GM19468 (cell line): Measurements from ENCODE around the gene HIPK4.

Experiments used
- ATAC-seq: cut with Tn5 transposase; IDR thresholded peaks from one replicate; pipeline ENCODE4 v1.9.1; 2021; ENCODE audit warnings: mild to moderate bottlenecking, moderate library complexity, moderate number of reproducible peaks; ENCODE audit not compliant: unreplicated experiment; ENCODE audit errors: extremely low read depth

The HIPK4 gene

GRCh38 chr19:40369797-40370196 lies 20.2 kb downstream of the HIPK4 start:
- ATAC-seq, result no peak

GRCh38 chr19:40367577-40368434 lies 22.2 kb downstream of the HIPK4 start:
- ATAC-seq, result no peak

GRCh38 chr19:40366697-40367561 lies 23.1 kb downstream of the HIPK4 start:
- no peak for ATAC-seq

- no peak for ATAC-seq
Measured at GRCh38 chr19:40365613-40366401, 24.2 kb downstream of the HIPK4 start.

- no peak for ATAC-seq
Measured at GRCh38 chr19:40365010-40365409, 25.0 kb downstream of the HIPK4 start.

GRCh38 chr19:40363069-40363468 lies 26.9 kb downstream of the HIPK4 start:
- ATAC-seq, result no peak

GRCh38 chr19:40362160-40362559 lies 27.8 kb downstream of the HIPK4 start:
- no peak for ATAC-seq

GRCh38 chr19:40360708-40361241 lies 29.2 kb downstream of the HIPK4 start:
- ATAC-seq, result no peak

GRCh38 chr19:40360020-40360707 lies 29.8 kb downstream of the HIPK4 start:
- ATAC-seq, result no peak

GRCh38 chr19:40358773-40359172 lies 31.2 kb downstream of the HIPK4 start:
- ATAC-seq, result no peak

GRCh38 chr19:40357640-40358039 lies 32.3 kb downstream of the HIPK4 start:
- no peak for ATAC-seq

- no peak for ATAC-seq
Measured at GRCh38 chr19:40356681-40357595, 33.0 kb downstream of the HIPK4 start.

GRCh38 chr19:40355975-40356680 lies 33.9 kb downstream of the HIPK4 start:
- ATAC-seq, result no peak

GRCh38 chr19:40348961-40349507 lies 40.9 kb downstream of the HIPK4 start:
- ATAC-seq, result no peak

GRCh38 chr19:40348125-40348913 lies 41.7 kb downstream of the HIPK4 start, which contains the start of the genes C19orf47 and PLD3:
Gene C19orf47, minus strand, starts transcription at chr19:40348397. Its CDS starts 6,540 bp downstream, at chr19:40341857.
Gene PLD3, plus strand, starts transcription at chr19:40348695. Its CDS starts 17,789 bp downstream, at chr19:40366484.
- peak; percentile 91 for ATAC-seq

GRCh38 chr19:40344422-40344821 lies 45.6 kb downstream of the HIPK4 start:
- ATAC-seq, result no peak
